K562 (cell line): ENCODE data around the gene AP5Z1. TPM values are rescaled to one million over a fixed set of nuclear protein-coding genes. Genes with fewer than 3 reads are reported as not detected.

Experiments
- E2F5 ChIP-seq: sonication (generic); formaldehyde crosslinking; IDR thresholded peaks from 2 replicates; pipeline ENCODE4 v1.8.0; 2022; ENCODE audit warnings: mild to moderate bottlenecking, missing genetic modification reagents
- ETS1 ChIP-seq: conservative IDR thresholded peaks from 2 replicates; pipeline ENCODE4 v1.6.1; 2011; ENCODE audit warnings: low read depth, mild to moderate bottlenecking, low read length; ENCODE audit not compliant: control insufficient read depth
- ETV5 ChIP-seq: sonication (generic); formaldehyde crosslinking; IDR thresholded peaks from 2 replicates; pipeline ENCODE4 v1.4.0; 2020; ENCODE audit warnings: low read depth, mild to moderate bottlenecking, missing genetic modification reagents
- FOXM1 ChIP-seq, 2 experiments: fragments of 450-650 bp in 1 of 2; sonication (generic) in 1 of 2; formaldehyde crosslinking in 1 of 2; IDR thresholded peaks; 2 replicates each; pipeline versions ENCODE4 v1.6.1 to v1.9.0; 2017 to 2022; ENCODE audit warnings: low read depth in 2 of 2, mild to moderate bottlenecking in 2 of 2, missing genetic modification reagents in 1 of 2, moderate library complexity in 1 of 2
- GATAD2A ChIP-seq: fragments of 450-650 bp; IDR thresholded peaks from 2 replicates; pipeline ENCODE4 v1.6.1; 2017
- GATAD2B ChIP-seq: fragments of 450-650 bp; IDR thresholded peaks from 2 replicates; pipeline ENCODE4 v1.6.1; 2017; ENCODE audit warnings: mild to moderate bottlenecking, borderline replicate concordance
- LEF1 ChIP-seq: fragments of 450-650 bp; IDR thresholded peaks from 2 replicates; pipeline ENCODE4 v1.6.1; 2016; ENCODE audit warnings: mild to moderate bottlenecking
- MBD2 ChIP-seq: sonication (generic); IDR thresholded peaks from 2 replicates; pipeline ENCODE4 v1.6.1; 2016; ENCODE audit warnings: low read depth, borderline replicate concordance
- NCOA1 ChIP-seq: fragments of 450-650 bp; IDR thresholded peaks from 2 replicates; pipeline ENCODE4 v1.6.1; 2016; ENCODE audit warnings: low read depth
- NCOR1 ChIP-seq: fragments of 450-650 bp; IDR thresholded peaks from 2 replicates; pipeline ENCODE4 v1.6.1; 2016; ENCODE audit warnings: mild to moderate bottlenecking, moderate library complexity
- NFATC3 ChIP-seq: fragments of 450-650 bp; IDR thresholded peaks from 2 replicates; pipeline ENCODE4 v1.6.1; 2017; ENCODE audit warnings: mild to moderate bottlenecking
- NONO ChIP-seq, 2 experiments: fragments of 200-400 bp in 1 of 2; fragments of 450-650 bp in 1 of 2; formaldehyde crosslinking in 1 of 2; IDR thresholded peaks; 2 replicates each; pipeline ENCODE4 v1.6.1; 2017; ENCODE audit warnings: low read depth in 2 of 2, mild to moderate bottlenecking in 2 of 2, moderate library complexity in 2 of 2, low read length in 1 of 2
- NRF1 ChIP-seq, 2 experiments: fragments of 450-650 bp; IDR thresholded peaks in 1 of 2; conservative IDR thresholded peaks in 1 of 2; 2 replicates each; pipeline ENCODE4 v1.6.1; 2014; ENCODE audit warnings: mild to moderate bottlenecking in 2 of 2
- RB1 ChIP-seq: fragments of 450-650 bp; IDR thresholded peaks from 2 replicates; pipeline ENCODE4 v1.6.1; 2017; ENCODE audit warnings: low read depth, mild to moderate bottlenecking
- RCOR1 ChIP-seq, 2 experiments: IDR thresholded peaks; 2 replicates each; pipeline ENCODE4 v1.6.1; 2012; ENCODE audit warnings: low read depth in 2 of 2, low read length in 2 of 2, borderline replicate concordance in 1 of 2, improper control_type of control experiment in 1 of 2
- RHOXF2B ChIP-seq: fragments of 250-450 bp; sonication (Bioruptor Pico); conservative IDR thresholded peaks from 2 replicates; pipeline ENCODE4 v1.5.1; 2021
- SIN3B ChIP-seq: fragments of 450-650 bp; IDR thresholded peaks from 2 replicates; pipeline ENCODE4 v1.6.1; 2017; ENCODE audit warnings: low read depth, mild to moderate bottlenecking, moderate library complexity
- SRF ChIP-seq, 2 experiments: fragments of 250-450, 450-650 bp in 1 of 2; sonication (Bioruptor Pico) in 1 of 2; sonication (generic) in 1 of 2; formaldehyde crosslinking; IDR thresholded peaks; 2 replicates each; pipeline versions ENCODE4 v1.5.0 to v1.5.1; 2020 to 2022; ENCODE audit warnings: mild to moderate bottlenecking in 1 of 2, missing genetic modification reagents in 1 of 2
- TCF7 ChIP-seq: sonication (generic); IDR thresholded peaks from 2 replicates; pipeline ENCODE4 v1.6.1; 2016; ENCODE audit warnings: antibody characterized with exemption, borderline replicate concordance
- THRB ChIP-seq: fragments of 450-650 bp; formaldehyde crosslinking; conservative IDR thresholded peaks from 2 replicates; pipeline ENCODE4 v1.4.0; 2022; ENCODE audit warnings: mild to moderate bottlenecking, missing genetic modification characterization
- U2AF1 ChIP-seq: fragments of 200-400 bp; formaldehyde crosslinking; optimal IDR thresholded peaks from 2 replicates; pipeline ENCODE3; 2017; ENCODE audit warnings: mild to moderate bottlenecking, low read depth, low read length, moderate library complexity
- ZBTB17 ChIP-seq: fragments of 450-650 bp; formaldehyde crosslinking; IDR thresholded peaks from 2 replicates; pipeline ENCODE4 v1.4.0; 2020; ENCODE audit warnings: mild to moderate bottlenecking
- ZFP30 ChIP-seq: fragments of 250-450 bp; sonication (Bioruptor Pico); IDR thresholded peaks from 2 replicates; pipeline ENCODE4 v1.8.0; 2022; ENCODE audit warnings: moderate library complexity, mild to moderate bottlenecking, inconsistent platforms, borderline replicate concordance
- ZNF12 ChIP-seq: sonication (generic); formaldehyde crosslinking; IDR thresholded peaks from 2 replicates; pipeline ENCODE4 v1.4.0; 2020; ENCODE audit warnings: mild to moderate bottlenecking, missing genetic modification reagents
- ZNF507 ChIP-seq: conservative IDR thresholded peaks from 2 replicates; pipeline ENCODE4 v1.6.1; 2017; ENCODE audit warnings: missing genetic modification characterization, missing compliant biosample characterization
- ZNF583 ChIP-seq: fragments of 250-450 bp; sonication (Bioruptor Pico); IDR thresholded peaks from 2 replicates; pipeline ENCODE4 v1.4.0; 2020
- ZSCAN29 ChIP-seq: fragments of 450-650 bp; IDR thresholded peaks from 2 replicates; pipeline ENCODE4 v1.6.1; 2017
- polyA plus RNA-seq, 8 experiments: library from polyadenylated mRNA; depleted of rRNA in 4 of 8; stranded (reverse) in 5 of 8; unstranded in 3 of 8; fragments of >200 nt; fragmentation: Nextera tagmentation in 2 of 8; fragmentation: Illumina TruSeq in 1 of 8; extraction: Ambion mirVana in 2 of 8; extraction: Trizol in 1 of 8; gene quantifications; 2 replicates each; pipeline versions ENCODE4 v1.2.1 to v1.2.3, GENCODE V29; 2011 to 2014; ENCODE audit warnings: inconsistent platforms in 1 of 8, missing spikeins in 1 of 8
- total RNA-seq, 7 experiments: library from RNA; depleted of rRNA in 6 of 7; stranded (reverse); fragments of >200 nt in 6 of 7; fragmentation: Illumina TruSeq in 2 of 7; extraction: Trizol in 2 of 7; gene quantifications; 2 replicates each; pipeline versions ENCODE4 v1.2.1 to v1.2.3, GENCODE V29; 2011 to 2021; ENCODE audit warnings: low replicate concordance in 1 of 7

Gene AP5Z1
- total and polyA plus RNA-seq, 9 of the 15 experiments (the other 6 are each of a cell fraction or from before 2014, with no cell fraction given): 0.06 to 31.1 (median 6.4) TPM

- 0 out of 2 replicates have a peak, but pooled peaks have one; percentile 16 for TF ChIP-seq THRB
- no peak for TF ChIP-seq NFATC3
- no peak for TF ChIP-seq ZFP30
- TF ChIP-seq U2AF1: peak; percentile 23
- 0 out of 2 replicates have a peak, but pooled peaks have one; percentile 48 for TF ChIP-seq ZBTB17 (CRISPR knock-in tag)
- peak in 1 of 2 experiments; percentile 47; a peak in 2 of 4 replicates for TF ChIP-seq SRF (CRISPR knock-in tag; IDR thresholded peaks at IDR 0.05)
- peak in 1 of 2 experiments; percentile 94; a peak in 2 of 4 replicates for TF ChIP-seq RCOR1 (IDR thresholded peaks at IDR 0.05; ENCODE audit: borderline replicate concordance in 1 of 2, low read depth in 2 of 2, low read length in 2 of 2)
- TF ChIP-seq FOXM1 (IDR thresholded peaks at IDR 0.05; ENCODE audit: low read depth): no peak
- 0 out of 2 replicates have a peak, but pooled peaks have one; percentile 44 for TF ChIP-seq FOXM1 (CRISPR knock-in tag; IDR thresholded peaks at IDR 0.05; ENCODE audit: low read depth)
- peak; percentile 22; the same call in 1 of the 2 replicates for TF ChIP-seq ZNF12 (CRISPR knock-in tag)
- TF ChIP-seq RB1: peak; percentile 85
- TF ChIP-seq NONO (IDR thresholded peaks at IDR 0.05; ENCODE audit: low read depth in 2 of 2, low read length in 1 of 2): peak in 1 of 2 experiments; percentile 67; a peak in 1 of 4 replicates
- peak; percentile 59; the same call in 1 of the 2 replicates for TF ChIP-seq NCOA1
- 0 out of 2 replicates have a peak, but pooled peaks have one; percentile 20 for TF ChIP-seq ZSCAN29
- TF ChIP-seq ETV5 (CRISPR knock-in tag): 0 out of 2 replicates have a peak, but pooled peaks have one; percentile 60
- TF ChIP-seq TCF7: peak; percentile 56; the same call in 1 of the 2 replicates
- peak; percentile 95 for TF ChIP-seq ETS1
- TF ChIP-seq GATAD2B: peak; percentile 42; the same call in 1 of the 2 replicates
- TF ChIP-seq GATAD2A: peak; percentile 64; the same call in 1 of the 2 replicates
- TF ChIP-seq NCOR1: peak; percentile 21; the same call in 1 of the 2 replicates
- TF ChIP-seq MBD2: peak; percentile 88; the same call in 1 of the 2 replicates
- no peak for TF ChIP-seq ZNF583
- peak; percentile 88 for TF ChIP-seq LEF1
- TF ChIP-seq E2F5: no peak
- TF ChIP-seq SIN3B: peak; percentile 98
- TF ChIP-seq NRF1 (conservative IDR thresholded peaks at IDR 0.05 in 1 of 2, IDR thresholded peaks at IDR 0.05 in 1 of 2): peak; percentile 56 to 64
- no peak for TF ChIP-seq ZNF507 (tag)
- TF ChIP-seq RHOXF2B (CRISPR knock-in tag): peak; percentile 50; the same call in 1 of the 2 replicates
Measured at GRCh38 chr7:4775250-4775847, at the start of gene AP5Z1 (continued).
